Esophagus squamous epithelium (tissue), 4 donors: ENCODE measurements around the gene AANAT.

Source experiments
- POLR2A ChIP-seq, 4 donors: fragments of 450-650 bp; IDR thresholded peaks; one replicate each; pipeline ENCODE4 v1.6.1; 2017; ENCODE audit warnings: antibody characterized with exemption in 4 of 4, mild to moderate bottlenecking in 4 of 4, moderate library complexity in 3 of 4
- TF ChIP-seq, protein P1 (sequence below), 6 experiments: fragments of 450-650 bp in 4 of 6; fragments of 200-600 bp in 2 of 6; sonication (generic) in 2 of 6; IDR thresholded peaks; one replicate each; pipeline ENCODE4 v1.5.1; 2016 to 2019; ENCODE audit warnings: antibody characterized with exemption in 6 of 6, mild to moderate bottlenecking in 4 of 6, moderate library complexity in 4 of 6

DNA sequence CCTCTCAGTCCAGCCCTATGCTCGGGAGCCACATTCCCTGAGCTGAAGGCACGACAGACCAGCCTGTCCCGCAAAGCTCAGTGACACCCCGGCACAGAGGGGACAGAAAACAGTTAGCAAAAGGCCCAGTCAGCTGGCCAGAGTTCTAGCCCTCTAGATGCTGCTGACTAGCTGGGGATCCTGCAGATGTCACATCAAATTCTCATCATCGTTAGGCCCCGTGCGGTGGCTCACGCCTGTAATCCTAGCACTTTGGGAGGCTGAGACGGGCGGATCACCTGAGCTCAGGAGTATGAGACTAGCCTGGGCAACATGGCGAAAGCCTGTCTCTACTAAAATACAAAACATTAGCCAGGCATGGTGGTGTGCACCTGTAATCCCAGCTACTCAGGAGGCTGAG, 31.7 kb upstream of the AANAT start:
- TF ChIP-seq POLR2A (IDR thresholded peaks at IDR 0.05): no peak
- TF ChIP-seq, protein P1, sequence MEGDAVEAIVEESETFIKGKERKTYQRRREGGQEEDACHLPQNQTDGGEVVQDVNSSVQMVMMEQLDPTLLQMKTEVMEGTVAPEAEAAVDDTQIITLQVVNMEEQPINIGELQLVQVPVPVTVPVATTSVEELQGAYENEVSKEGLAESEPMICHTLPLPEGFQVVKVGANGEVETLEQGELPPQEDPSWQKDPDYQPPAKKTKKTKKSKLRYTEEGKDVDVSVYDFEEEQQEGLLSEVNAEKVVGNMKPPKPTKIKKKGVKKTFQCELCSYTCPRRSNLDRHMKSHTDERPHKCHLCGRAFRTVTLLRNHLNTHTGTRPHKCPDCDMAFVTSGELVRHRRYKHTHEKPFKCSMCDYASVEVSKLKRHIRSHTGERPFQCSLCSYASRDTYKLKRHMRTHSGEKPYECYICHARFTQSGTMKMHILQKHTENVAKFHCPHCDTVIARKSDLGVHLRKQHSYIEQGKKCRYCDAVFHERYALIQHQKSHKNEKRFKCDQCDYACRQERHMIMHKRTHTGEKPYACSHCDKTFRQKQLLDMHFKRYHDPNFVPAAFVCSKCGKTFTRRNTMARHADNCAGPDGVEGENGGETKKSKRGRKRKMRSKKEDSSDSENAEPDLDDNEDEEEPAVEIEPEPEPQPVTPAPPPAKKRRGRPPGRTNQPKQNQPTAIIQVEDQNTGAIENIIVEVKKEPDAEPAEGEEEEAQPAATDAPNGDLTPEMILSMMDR (IDR thresholded peaks at IDR 0.05): no peak
